ENCODE measurements around the gene ALDH3B1.

GRCh38 chr11:68056317-68057285 is 46.5 kb downstream of the ALDH3B1 start:
- TF ChIP-seq, protein P1, sequence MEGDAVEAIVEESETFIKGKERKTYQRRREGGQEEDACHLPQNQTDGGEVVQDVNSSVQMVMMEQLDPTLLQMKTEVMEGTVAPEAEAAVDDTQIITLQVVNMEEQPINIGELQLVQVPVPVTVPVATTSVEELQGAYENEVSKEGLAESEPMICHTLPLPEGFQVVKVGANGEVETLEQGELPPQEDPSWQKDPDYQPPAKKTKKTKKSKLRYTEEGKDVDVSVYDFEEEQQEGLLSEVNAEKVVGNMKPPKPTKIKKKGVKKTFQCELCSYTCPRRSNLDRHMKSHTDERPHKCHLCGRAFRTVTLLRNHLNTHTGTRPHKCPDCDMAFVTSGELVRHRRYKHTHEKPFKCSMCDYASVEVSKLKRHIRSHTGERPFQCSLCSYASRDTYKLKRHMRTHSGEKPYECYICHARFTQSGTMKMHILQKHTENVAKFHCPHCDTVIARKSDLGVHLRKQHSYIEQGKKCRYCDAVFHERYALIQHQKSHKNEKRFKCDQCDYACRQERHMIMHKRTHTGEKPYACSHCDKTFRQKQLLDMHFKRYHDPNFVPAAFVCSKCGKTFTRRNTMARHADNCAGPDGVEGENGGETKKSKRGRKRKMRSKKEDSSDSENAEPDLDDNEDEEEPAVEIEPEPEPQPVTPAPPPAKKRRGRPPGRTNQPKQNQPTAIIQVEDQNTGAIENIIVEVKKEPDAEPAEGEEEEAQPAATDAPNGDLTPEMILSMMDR (IDR thresholded peaks at IDR 0.05; ENCODE audit: extremely low read depth in 1 of 2, insufficient read depth in 1 of 2, low read depth in 1 of 2, low read length in 2 of 2): no peak
- TF ChIP-seq POLR2AphosphoS5 (IDR thresholded peaks at IDR 0.05; ENCODE audit: insufficient read depth, low read depth, low read length) (no peak), JUN (IDR thresholded peaks at IDR 0.05; ENCODE audit: borderline replicate concordance, insufficient read depth, insufficient read length, low read depth) (no peak), GATA2 (IDR thresholded peaks at IDR 0.05; ENCODE audit: insufficient read depth, insufficient read length, low read depth, low read length) (no peak), POLR2A (IDR thresholded peaks at IDR 0.05; ENCODE audit: low read depth, low read length) (no peak), MYC (IDR thresholded peaks at IDR 0.05; ENCODE audit: low read depth, low read length) (no peak), EZH2 (IDR thresholded peaks at IDR 0.05; ENCODE audit: borderline replicate concordance, low read depth, low read length, severe bottlenecking) (no peak), MAX (IDR thresholded peaks at IDR 0.05; ENCODE audit: insufficient read depth, insufficient read length) (no peak)

All from endothelial cell of umbilical vein (primary cell).